Right lobe of liver (tissue), 4 donors: Measurements from ENCODE around the gene ST6GAL2.

Source experiments
- POLR2A ChIP-seq: fragments of 450-650 bp; IDR thresholded peaks from one replicate; pipeline ENCODE4 v1.6.1; 2017; ENCODE audit warnings: antibody characterized with exemption, mild to moderate bottlenecking
- TF ChIP-seq, protein P1 (sequence below), 4 donors: fragments of 200-600 bp in 3 of 4; fragments of 450-650 bp in 1 of 4; IDR thresholded peaks; one replicate each; pipeline versions ENCODE4 v1.5.1 to v1.8.0; 2016 to 2022; ENCODE audit warnings: antibody characterized with exemption in 4 of 4, mild to moderate bottlenecking in 2 of 4
- donor health status: DM: no; HTN: no; CAD: no.
- donor health status: DM: no; HTN: no; CAD: no.
- donor health status: DM: no; HTN: yes; CAD: no.

DNA sequence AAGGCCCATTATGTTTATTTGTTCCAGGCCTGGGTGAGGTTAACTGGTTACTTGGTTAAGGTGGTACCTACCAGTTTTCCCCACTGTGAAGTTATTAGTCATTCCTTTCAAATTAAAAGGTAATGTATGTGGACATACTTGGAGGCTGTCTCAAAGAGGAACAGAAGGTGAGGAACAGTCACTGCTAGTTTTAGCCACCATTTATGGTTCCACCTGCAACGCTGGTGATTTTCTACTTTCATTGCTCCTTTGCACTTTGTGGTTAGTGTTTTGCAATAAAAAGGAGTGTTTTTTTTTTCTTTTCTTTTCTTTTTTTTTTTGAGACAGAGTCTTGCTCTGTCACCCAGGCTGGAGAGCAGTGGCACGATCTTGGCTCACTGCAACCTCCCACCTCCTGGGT, 6.1 kb upstream of the ST6GAL2 start:
- TF ChIP-seq, protein P1, sequence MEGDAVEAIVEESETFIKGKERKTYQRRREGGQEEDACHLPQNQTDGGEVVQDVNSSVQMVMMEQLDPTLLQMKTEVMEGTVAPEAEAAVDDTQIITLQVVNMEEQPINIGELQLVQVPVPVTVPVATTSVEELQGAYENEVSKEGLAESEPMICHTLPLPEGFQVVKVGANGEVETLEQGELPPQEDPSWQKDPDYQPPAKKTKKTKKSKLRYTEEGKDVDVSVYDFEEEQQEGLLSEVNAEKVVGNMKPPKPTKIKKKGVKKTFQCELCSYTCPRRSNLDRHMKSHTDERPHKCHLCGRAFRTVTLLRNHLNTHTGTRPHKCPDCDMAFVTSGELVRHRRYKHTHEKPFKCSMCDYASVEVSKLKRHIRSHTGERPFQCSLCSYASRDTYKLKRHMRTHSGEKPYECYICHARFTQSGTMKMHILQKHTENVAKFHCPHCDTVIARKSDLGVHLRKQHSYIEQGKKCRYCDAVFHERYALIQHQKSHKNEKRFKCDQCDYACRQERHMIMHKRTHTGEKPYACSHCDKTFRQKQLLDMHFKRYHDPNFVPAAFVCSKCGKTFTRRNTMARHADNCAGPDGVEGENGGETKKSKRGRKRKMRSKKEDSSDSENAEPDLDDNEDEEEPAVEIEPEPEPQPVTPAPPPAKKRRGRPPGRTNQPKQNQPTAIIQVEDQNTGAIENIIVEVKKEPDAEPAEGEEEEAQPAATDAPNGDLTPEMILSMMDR (IDR thresholded peaks at IDR 0.05): no peak
- TF ChIP-seq POLR2A: no peak
